Measurements from ENCODE around the gene SH3PXD2A.
A peak's percentile ranks its signal among the peaks of the same experiment; 100 is the strongest.

SH3PXD2A gene

GRCh38 chr10:103698266-103698665, 157.1 kb downstream of the SH3PXD2A start:
- no peak for DNase-seq

DNA sequence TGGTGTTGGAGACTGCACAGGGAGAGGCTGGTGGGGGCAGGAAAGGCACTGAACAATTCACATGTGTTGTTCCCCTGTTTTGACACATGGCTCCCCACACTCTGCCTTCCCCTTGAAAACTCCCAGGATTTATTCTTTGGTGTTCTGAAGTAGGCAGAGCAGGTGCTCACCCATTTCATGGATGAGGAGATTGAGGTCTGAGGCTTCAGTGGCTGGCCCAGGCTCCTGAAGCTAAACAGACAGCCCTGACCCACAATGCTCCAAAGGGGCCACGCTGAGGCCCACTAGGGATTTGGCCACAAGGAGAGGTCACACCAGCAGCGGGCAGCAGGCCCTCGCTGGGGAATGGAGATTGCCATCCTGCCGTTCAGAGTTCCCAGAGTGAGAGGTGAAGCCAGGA, 157.6 kb downstream of the SH3PXD2A start:
- DNase-seq: no peak

DNA sequence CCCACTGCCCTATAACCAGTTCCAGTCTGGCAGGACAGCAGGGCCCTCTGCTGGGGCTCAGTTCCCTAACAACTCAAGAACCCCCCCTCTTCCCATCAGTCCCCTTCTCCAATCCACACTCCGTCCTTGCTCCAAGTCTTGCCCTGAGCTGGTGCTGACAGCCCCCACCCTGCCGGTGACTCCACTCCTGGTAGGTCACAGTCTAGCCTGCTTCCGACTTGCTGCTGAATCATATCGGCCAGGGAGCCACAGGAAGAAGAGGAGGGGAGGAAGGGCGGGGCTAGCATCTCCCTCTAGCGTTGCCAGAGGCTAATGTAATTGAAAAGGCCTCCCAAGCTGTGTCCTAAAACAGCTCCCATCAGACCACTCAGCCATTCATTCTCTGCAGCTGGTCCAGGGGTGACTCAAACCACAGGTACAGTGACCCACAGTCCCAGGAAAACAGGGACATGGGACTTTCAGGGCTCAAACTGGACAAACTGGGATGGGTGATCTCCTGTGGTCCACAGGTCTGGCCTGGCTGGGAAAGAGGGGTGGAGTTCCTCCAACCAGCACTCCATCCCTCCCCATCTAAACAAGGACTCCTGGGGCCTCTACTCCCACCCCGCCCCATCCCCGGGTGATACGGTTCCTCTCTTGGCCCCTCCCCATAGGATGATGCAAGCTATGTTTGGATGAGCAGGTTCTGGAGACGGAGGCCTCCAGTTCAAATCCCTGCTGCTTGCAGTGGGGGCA, 158.8 kb downstream of the SH3PXD2A start:
- peak; percentile 70 to 79 for DNase-seq

GRCh38 chr10:103696094-103696410, 159.3 kb downstream of the SH3PXD2A start:
- no peak for DNase-seq

DNA sequence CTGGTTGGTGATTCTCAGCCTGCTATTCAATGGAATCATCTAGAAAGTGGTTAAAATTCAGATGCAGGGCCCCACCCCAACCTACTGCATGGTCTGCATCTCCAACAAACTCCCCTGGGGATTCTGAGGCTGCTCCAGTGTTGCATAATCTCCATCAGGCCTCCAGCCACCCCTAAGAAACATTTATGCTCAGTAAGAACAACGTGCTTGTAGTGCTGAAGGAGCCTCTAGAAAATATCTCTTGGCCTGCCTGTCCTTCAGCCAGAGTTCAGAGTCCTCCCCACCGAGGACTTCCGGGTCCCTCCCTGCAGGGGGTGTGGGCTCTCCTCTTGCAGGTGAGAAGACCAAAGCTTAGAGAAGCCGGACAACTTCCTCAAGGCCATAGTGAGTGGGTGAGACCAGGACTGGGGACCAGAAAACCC, 159.8 kb downstream of the SH3PXD2A start:
- peak in 1 of 2 donors; percentile 23 for DNase-seq

GRCh38 chr10:103693812-103694205, 161.6 kb downstream of the SH3PXD2A start:
- no peak for DNase-seq

- DNase-seq: no peak
Observed at GRCh38 chr10:103692952-103693811, 162.2 kb downstream of the SH3PXD2A start.

DNA sequence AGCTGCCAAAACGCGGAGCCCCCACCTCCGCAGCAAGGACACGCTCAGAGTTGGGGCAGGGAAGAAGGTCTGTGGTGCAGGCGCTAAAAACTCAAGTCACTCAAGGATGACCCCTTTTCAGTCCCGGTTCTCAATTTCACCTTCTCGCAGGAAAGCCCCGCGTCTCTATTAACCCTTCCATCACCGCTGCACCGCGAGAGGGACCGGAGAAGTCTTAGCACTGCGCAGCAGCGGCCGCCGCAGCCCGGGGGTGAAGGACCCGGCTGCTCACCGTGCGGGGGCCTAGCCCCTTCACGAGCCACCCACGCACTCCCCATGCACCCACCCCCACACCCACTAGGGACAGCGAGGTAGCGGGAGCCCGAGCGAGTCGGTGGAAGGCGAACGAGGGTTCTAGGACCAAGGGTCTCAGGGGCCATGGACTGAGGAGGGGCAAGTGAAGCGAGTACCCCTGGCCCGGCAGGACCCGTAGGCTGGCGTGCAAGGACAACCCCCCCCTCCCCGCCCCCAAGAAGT, 162.9 kb downstream of the SH3PXD2A start:
- DNase-seq: no peak

- no peak for DNase-seq
Observed at GRCh38 chr10:103691723-103692435, 163.5 kb downstream of the SH3PXD2A start.

DNA sequence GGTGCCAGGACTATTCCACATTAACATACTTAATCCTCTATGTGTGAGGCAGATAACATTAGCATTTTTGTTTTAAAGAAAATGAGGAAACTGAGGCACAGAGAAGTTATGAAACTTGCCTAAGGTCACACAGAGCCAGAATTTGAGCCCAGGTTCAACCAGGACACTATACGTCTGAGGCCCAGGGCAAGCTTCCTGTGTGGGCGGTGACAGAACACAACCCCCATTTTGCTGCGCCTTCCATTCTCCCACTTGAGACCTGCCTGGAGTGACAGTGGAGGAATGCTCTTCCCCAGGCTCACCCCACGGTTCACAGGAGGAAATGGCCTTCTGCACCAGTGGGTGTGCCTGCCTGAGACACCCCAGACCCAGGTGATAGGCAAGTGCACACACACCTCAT, 164.1 kb downstream of the SH3PXD2A start:
- no peak for DNase-seq

DNA sequence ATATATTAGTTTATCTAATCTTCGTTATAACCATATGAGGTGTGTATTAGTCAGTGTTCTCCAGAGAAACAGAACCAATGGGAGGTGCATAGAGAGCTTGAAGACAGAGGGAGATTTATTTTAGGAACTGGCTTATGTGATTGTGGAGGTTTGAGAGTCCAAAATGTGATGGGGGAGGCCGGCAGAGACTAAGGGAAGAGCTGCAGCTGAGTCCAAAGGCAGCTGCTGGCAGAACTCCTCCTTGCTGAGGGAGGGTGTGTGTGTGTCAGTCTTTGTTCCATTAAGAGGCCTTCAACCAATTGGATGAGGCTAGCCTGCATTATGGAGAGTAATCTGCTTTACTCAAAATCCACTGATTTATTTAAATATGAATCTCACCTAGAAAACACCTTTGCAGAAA, 165.1 kb downstream of the SH3PXD2A start:
- DNase-seq: no peak

GRCh38 chr10:103688491-103688890, 166.9 kb downstream of the SH3PXD2A start:
- no peak for DNase-seq

- DNase-seq: no peak
Observed at GRCh38 chr10:103687718-103688117, 167.7 kb downstream of the SH3PXD2A start.

GRCh38 chr10:103687172-103687571, 168.2 kb downstream of the SH3PXD2A start:
- DNase-seq: no peak

DNA sequence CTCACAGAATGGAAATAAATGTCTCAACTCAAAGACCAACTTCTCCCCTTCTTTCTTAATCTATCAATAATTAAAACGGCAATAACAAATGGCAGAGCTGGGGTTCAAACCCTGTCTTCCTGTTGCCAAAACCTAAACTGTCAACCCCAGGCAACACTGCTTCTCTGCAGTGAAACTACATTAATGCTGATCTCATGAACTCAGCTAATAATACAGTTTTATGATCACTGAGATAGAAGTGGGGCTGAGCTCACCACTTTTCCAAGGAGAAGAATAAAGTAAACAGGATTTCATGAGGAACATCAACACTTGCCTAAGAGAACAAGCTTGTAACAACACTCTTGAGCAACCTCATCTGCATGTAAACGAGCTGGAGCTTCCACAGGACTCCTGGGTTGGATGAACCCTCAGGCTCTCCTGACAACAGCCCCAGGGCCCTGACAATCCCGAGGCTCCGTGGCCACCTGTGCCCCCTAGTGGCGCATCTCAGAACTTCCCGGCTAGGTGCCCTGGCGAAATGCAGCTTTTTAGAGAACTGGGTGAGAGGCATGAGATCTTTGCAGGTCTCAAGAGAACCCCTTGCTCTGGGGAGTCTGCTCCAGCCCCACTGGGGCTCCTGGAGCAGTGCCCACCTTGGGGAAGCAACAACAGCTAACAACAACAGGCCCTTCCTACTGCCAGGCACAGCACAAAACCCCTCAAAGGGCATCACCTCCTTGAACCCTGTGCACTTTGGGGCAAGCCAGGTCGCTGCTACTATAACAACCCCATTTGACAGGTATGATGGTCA, 169.3 kb downstream of the SH3PXD2A start:
- peak; percentile 44 to 94 for DNase-seq

DNA sequence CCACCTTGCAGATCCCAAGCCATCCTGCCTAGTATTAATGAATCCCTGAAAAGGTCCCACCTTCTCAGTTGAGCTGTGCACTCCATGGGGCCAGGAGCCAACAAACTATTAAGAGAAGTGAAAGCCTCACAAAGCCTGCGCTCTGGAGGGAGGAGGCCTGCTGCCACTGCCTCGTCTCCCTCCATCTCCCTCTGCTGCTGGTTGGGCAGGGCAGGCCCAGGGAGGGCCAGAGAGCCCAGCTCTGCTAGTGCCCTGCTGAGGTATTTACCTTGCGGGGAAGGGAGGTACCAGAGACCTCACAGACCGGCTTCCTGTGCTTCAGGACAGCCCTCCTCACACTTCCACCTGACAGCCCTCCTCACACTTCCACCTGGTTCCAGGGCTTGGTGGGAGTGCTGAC, 171.5 kb downstream of the SH3PXD2A start:
- DNase-seq: no peak

DNA sequence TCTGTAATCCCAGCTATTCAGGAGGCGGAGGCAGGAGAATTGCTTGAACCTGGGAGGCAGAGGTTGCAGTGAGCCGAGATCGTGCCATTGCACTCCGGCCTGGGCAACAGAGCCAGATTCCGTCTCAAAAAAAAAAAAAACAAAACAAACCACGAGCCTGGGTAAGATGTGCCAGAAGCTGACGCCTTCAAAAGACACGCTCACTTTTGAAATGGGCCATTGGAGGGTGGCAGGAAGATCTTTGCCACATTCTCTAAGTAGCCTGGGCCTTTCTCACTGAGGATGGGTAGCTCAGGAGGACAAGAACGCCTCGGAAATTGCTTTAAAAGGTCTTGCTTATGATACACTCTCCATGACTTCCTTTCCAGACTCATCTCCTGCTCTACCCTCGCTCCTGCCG, 172.7 kb downstream of the SH3PXD2A start:
- no peak for DNase-seq

- DNase-seq: peak; percentile 56 to 85
Observed at GRCh38 chr10:103681617-103682399, 173.6 kb downstream of the SH3PXD2A start.

DNA sequence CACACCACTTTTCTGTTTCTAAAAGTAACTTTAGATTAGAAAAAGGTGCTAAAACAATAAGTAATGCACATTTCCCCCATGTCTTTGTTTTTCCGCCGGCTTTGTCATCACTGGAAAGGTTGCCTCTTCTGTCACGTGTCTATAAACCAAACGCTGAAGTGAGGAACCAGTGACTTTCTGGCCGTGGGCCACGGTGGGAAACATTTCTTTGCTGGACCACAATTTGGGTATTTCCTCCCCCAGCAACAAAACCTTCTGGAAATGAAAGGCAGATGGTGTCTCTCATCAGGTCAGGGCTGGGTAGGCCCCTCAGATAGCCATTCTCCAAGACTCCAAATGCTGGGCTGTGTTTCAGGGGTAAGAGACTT, 174.5 kb downstream of the SH3PXD2A start:
- DNase-seq: no peak

GRCh38 chr10:103679096-103679790, 176.1 kb downstream of the SH3PXD2A start:
- DNase-seq: peak in 1 of 2 donors; percentile 47

- peak; percentile 38 to 53 for DNase-seq
Observed at GRCh38 chr10:103678178-103678526, 177.2 kb downstream of the SH3PXD2A start.
